Myocyte (in vitro differentiated cells): ENCODE data around the gene TSEN2. TPM values are rescaled to one million over a fixed set of nuclear protein-coding genes. Genes with fewer than 3 reads are reported as not detected.
A peak's percentile ranks its signal among the peaks of the same experiment; 100 is the strongest.
"Not testable (repeated sequence)": the region's sequence is repeated elsewhere in the genome, so short reads cannot be mapped to it uniquely, and the experiment has no call there.

ENCODE experiments used
- DNase-seq: peaks from one replicate; pipeline ENCODE4 v3.0.0-alpha.2; 2012; ENCODE audit warnings: low read depth
- polyA plus RNA-seq: library from polyadenylated mRNA; unstranded; fragments of >200 nt; gene quantifications from one replicate; pipeline ENCODE4 v1.2.1, GENCODE V29; 2012; ENCODE audit warnings: missing spikeins
- total RNA-seq: library from RNA; depleted of rRNA; stranded (reverse); fragments of >200 nt; gene quantifications from 2 replicates; pipeline ENCODE4 v1.2.3, GENCODE V29; 2014

TSEN2 gene
- 14.1 and 25.3 TPM in 2 replicates for total RNA-seq
- polyA plus RNA-seq = 12.2 TPM

- DNase-seq = peak; percentile 94
Observed at GRCh38 chr3:12484198-12484982, at the start of gene TSEN2. Gene TSEN2, plus strand, starts transcription at chr3:12484480. Its CDS starts 5,321 bp downstream, at chr3:12489801.

- peak; percentile 64 for DNase-seq
Observed at GRCh38 chr3:12436514-12437220, 47.6 kb upstream of the TSEN2 start.

GRCh38 chr3:12437221-12437605 is 47.1 kb upstream of the TSEN2 start:
- DNase-seq = no peak

GRCh38 chr3:12437861-12438260 is 46.4 kb upstream of the TSEN2 start:
- no peak for DNase-seq

- DNase-seq = no peak
Observed at GRCh38 chr3:12438318-12438717, 46.0 kb upstream of the TSEN2 start.

GRCh38 chr3:12439161-12439940 is 44.9 kb upstream of the TSEN2 start:
- DNase-seq = peak; percentile 37

- no peak for DNase-seq
Observed at GRCh38 chr3:12440927-12441714, 43.2 kb upstream of the TSEN2 start.

GRCh38 chr3:12442654-12443501 is 41.4 kb upstream of the TSEN2 start:
- DNase-seq = peak; percentile 67

GRCh38 chr3:12443781-12444522 is 40.3 kb upstream of the TSEN2 start:
- DNase-seq = no peak

- DNase-seq = no peak
Observed at GRCh38 chr3:12444582-12445471, 39.5 kb upstream of the TSEN2 start.

GRCh38 chr3:12445523-12446240 is 38.6 kb upstream of the TSEN2 start:
- no peak for DNase-seq

- no peak for DNase-seq
Observed at GRCh38 chr3:12446298-12446697, 38.0 kb upstream of the TSEN2 start.

- DNase-seq = no peak
Observed at GRCh38 chr3:12447075-12447474, 37.2 kb upstream of the TSEN2 start.

GRCh38 chr3:12448404-12449202 is 35.7 kb upstream of the TSEN2 start:
- DNase-seq = not testable (repeated sequence)

- DNase-seq = no peak
Observed at GRCh38 chr3:12449889-12450682, 34.2 kb upstream of the TSEN2 start.

GRCh38 chr3:12451481-12451880 is 32.8 kb upstream of the TSEN2 start:
- DNase-seq = no peak
